GM19395 (cell line): Measurements from ENCODE around the gene UTP25.
"Not testable (repeated sequence)": the region's sequence is repeated elsewhere in the genome, so short reads cannot be mapped to it uniquely, and the experiment has no call there.

Experiments
- ATAC-seq: cut with Tn5 transposase; IDR thresholded peaks from one replicate; pipeline ENCODE4 v1.9.1; 2021; ENCODE audit warnings: mild to moderate bottlenecking, moderate library complexity; ENCODE audit not compliant: unreplicated experiment

The UTP25 gene

GRCh38 chr1:209827384-209828262 is at the start of gene UTP25:
Gene UTP25 (plus strand): TSS chr1:209827972. CDS start chr1:209828064, 92 bp downstream.
- peak; percentile 92 for ATAC-seq

GRCh38 chr1:209778102-209778501 is 49.7 kb upstream of the UTP25 start:
- no peak for ATAC-seq

- no peak for ATAC-seq
Measured at GRCh38 chr1:209780268-209780667, 47.5 kb upstream of the UTP25 start.

GRCh38 chr1:209783386-209783785 is 44.4 kb upstream of the UTP25 start:
- ATAC-seq = no peak

GRCh38 chr1:209784265-209785169 is 43.3 kb upstream of the UTP25 start, which contains the start of gene C1orf74:
Gene C1orf74 (minus strand): TSS chr1:209784559. CDS start chr1:209783634, 925 bp downstream.
- ATAC-seq = peak; percentile 99

- no peak for ATAC-seq
Measured at GRCh38 chr1:209785592-209785991, 42.2 kb upstream of the UTP25 start.

GRCh38 chr1:209786146-209786545 is 41.6 kb upstream of the UTP25 start:
- ATAC-seq = no peak

- no peak for ATAC-seq
Measured at GRCh38 chr1:209787551-209787950, 40.2 kb upstream of the UTP25 start.

- no peak for ATAC-seq
Measured at GRCh38 chr1:209789245-209789644, 38.5 kb upstream of the UTP25 start.

GRCh38 chr1:209790286-209791193 is 37.2 kb upstream of the UTP25 start:
- ATAC-seq = no peak

GRCh38 chr1:209791920-209792319 is 35.9 kb upstream of the UTP25 start:
- no peak for ATAC-seq

GRCh38 chr1:209793711-209794110 is 34.1 kb upstream of the UTP25 start:
- ATAC-seq = not testable (repeated sequence)

- no peak for ATAC-seq
Measured at GRCh38 chr1:209797978-209798639, 29.7 kb upstream of the UTP25 start.

- no peak for ATAC-seq
Measured at GRCh38 chr1:209800984-209801834, 26.6 kb upstream of the UTP25 start.

- no peak for ATAC-seq
Measured at GRCh38 chr1:209802117-209802779, 25.5 kb upstream of the UTP25 start.

- no peak for ATAC-seq
Measured at GRCh38 chr1:209802780-209803152, 25.0 kb upstream of the UTP25 start.

GRCh38 chr1:209803568-209803967 is 24.2 kb upstream of the UTP25 start:
- ATAC-seq = no peak

- ATAC-seq = no peak
Measured at GRCh38 chr1:209805341-209805781, 22.4 kb upstream of the UTP25 start.
